Neural crest cell (in vitro differentiated cells): ENCODE data around the gene STT3B. TPM values are rescaled to one million over a fixed set of nuclear protein-coding genes. Genes with fewer than 3 reads are reported as not detected.

Experiments used
- DNase-seq: peaks from one replicate; pipeline ENCODE4 v3.0.0; 2021; ENCODE audit warnings: low read depth, mixed read lengths, low spot score
- H3K27ac Mint-ChIP-seq: one replicate; pipeline ENCODE4 v1.8.0; 2021; ENCODE audit warnings: mild to moderate bottlenecking, mixed read lengths; ENCODE audit not compliant: unreplicated experiment
- H3K27me3 Mint-ChIP-seq: 2 replicates; pipeline ENCODE4 v1.8.0; 2021; ENCODE audit warnings: low read depth, mild to moderate bottlenecking, mixed read lengths
- H3K36me3 Mint-ChIP-seq: 2 replicates; pipeline ENCODE4 v1.8.0; 2021; ENCODE audit warnings: low read depth, mild to moderate bottlenecking, mixed read lengths
- H3K4me1 Mint-ChIP-seq: 2 replicates; pipeline ENCODE4 v1.8.0; 2021; ENCODE audit warnings: mixed read lengths
- H3K4me3 Mint-ChIP-seq: one replicate; pipeline ENCODE4 v1.8.0; 2021; ENCODE audit warnings: mild to moderate bottlenecking, mixed read lengths
- H3K9me3 Mint-ChIP-seq: 2 replicates; pipeline ENCODE4 v1.8.0; 2021; ENCODE audit warnings: mixed read lengths
- total RNA-seq: library from RNA; stranded (reverse); gene quantifications from 2 replicates; pipeline ENCODE4 v1.2.1, GENCODE V29; 2021
- TF ChIP-seq, protein P1 (sequence below): fragments of 200-600 bp; sonication (generic); conservative IDR thresholded peaks from 2 replicates; pipeline ENCODE4 v1.5.0; 2021; ENCODE audit warnings: antibody characterized with exemption, mild to moderate bottlenecking

The STT3B gene
- total RNA-seq, 1 donor from 2014 or later = 116 TPM

DNA sequence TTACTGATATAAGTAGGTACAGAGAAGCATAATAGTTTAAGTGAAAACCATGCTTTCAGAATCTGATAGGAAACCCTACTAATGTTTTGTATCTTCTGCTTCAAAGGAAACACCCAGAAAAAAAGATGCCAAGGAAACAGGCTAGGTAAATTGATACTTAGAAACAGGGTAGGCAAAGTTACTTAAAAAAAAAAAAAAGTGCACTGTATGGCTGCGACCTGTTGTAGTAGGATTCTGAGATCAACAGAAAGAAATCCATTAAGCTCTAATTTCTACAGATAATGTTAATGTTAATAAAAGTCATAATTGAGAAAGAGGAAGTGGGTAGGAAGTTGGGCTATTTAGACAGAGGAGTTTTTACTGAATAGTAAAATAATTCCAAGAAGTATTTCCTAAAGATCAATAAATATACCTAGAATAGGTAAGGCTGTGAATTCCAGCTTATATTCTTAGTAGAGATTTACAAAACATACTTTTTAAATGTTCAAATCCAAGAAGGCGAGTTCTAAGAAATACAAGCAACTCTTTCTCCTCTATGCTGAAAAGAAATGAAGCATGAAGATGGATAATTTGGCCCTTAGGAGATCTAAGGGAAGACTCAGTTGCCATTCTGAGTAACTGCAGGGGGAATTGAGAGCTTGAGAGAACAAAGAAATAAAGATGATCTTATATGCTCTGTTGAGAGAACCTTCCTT is 24.1 kb upstream of the STT3B start:
- DNase-seq = no peak
- Mint-ChIP-seq H3K36me3 (no peaks in the 10 kb centered on the region), H3K27ac (no peak overlapping the region), H3K9me3 (peaks cover 3% of the 10 kb centered on the region), H3K4me3 (no peak overlapping the region), H3K4me1 (peaks cover 12% of the 10 kb centered on the region), H3K27me3 (no peaks in the 10 kb centered on the region)
- TF ChIP-seq, protein P1, sequence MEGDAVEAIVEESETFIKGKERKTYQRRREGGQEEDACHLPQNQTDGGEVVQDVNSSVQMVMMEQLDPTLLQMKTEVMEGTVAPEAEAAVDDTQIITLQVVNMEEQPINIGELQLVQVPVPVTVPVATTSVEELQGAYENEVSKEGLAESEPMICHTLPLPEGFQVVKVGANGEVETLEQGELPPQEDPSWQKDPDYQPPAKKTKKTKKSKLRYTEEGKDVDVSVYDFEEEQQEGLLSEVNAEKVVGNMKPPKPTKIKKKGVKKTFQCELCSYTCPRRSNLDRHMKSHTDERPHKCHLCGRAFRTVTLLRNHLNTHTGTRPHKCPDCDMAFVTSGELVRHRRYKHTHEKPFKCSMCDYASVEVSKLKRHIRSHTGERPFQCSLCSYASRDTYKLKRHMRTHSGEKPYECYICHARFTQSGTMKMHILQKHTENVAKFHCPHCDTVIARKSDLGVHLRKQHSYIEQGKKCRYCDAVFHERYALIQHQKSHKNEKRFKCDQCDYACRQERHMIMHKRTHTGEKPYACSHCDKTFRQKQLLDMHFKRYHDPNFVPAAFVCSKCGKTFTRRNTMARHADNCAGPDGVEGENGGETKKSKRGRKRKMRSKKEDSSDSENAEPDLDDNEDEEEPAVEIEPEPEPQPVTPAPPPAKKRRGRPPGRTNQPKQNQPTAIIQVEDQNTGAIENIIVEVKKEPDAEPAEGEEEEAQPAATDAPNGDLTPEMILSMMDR = no peak

DNA sequence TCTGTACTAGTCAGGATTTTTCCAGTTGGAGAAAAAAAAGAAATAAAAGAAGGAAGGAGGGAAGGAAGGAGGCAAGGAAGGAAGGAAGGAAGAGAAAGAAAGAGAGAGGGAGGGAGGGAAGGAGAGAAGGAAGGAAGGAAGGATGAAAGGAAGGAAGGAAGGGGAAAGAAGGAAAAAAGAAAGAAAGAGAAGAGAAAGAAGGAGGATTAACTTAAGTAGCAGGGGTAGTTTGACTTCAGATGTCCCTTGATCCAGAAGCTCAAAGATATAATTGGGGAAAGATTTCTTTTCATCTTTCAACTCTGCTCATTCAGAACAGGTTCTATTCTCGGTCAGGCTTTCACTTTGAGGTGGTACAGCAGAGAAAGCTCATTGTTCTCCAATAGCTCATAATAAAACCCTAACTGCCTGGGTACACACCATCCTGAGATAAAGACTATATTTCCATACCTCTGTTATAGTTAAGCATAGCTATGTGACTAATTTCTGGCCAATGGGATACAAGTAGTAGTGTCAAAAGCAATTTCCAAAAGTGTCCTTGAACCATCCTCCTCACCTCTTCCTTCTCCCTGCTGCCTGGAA is 23.5 kb upstream of the STT3B start:
- TF ChIP-seq, protein P1 = no peak
- no peaks in the 10 kb centered on the region for H3K27me3 Mint-ChIP-seq
- DNase-seq = no peak
- no peak overlapping the region for H3K4me3 Mint-ChIP-seq
- H3K9me3 Mint-ChIP-seq = peaks cover 3% of the 10 kb centered on the region
- peaks cover 12% of the 10 kb centered on the region for H3K4me1 Mint-ChIP-seq
- H3K27ac Mint-ChIP-seq = no peak overlapping the region
- H3K36me3 Mint-ChIP-seq = no peaks in the 10 kb centered on the region

GRCh38 chr3:31514570-31514969 is 18.2 kb upstream of the STT3B start:
- Mint-ChIP-seq H3K36me3 (no peaks in the 10 kb centered on the region), H3K27ac (no peak overlapping the region), H3K9me3 (peaks cover 3% of the 10 kb centered on the region), H3K4me3 (no peak overlapping the region), H3K4me1 (no peaks in the 10 kb centered on the region), H3K27me3 (no peaks in the 10 kb centered on the region)
- no peak for DNase-seq
- TF ChIP-seq, protein P1 = no peak

- TF ChIP-seq, protein P1 = no peak
- Mint-ChIP-seq H3K27me3 (no peaks in the 10 kb centered on the region), H3K4me3 (no peak overlapping the region), H3K4me1 (no peaks in the 10 kb centered on the region), H3K36me3 (no peaks in the 10 kb centered on the region), H3K9me3 (peaks cover 3% of the 10 kb centered on the region), H3K27ac (no peak overlapping the region)
- DNase-seq = no peak
Observed at GRCh38 chr3:31515486-31516284, 17.0 kb upstream of the STT3B start.

GRCh38 chr3:31516757-31517156 is 16.0 kb upstream of the STT3B start:
- Mint-ChIP-seq H3K36me3 (no peaks in the 10 kb centered on the region), H3K4me1 (no peaks in the 10 kb centered on the region), H3K4me3 (no peak overlapping the region), H3K27me3 (no peaks in the 10 kb centered on the region), H3K27ac (no peak overlapping the region), H3K9me3 (peaks cover 3% of the 10 kb centered on the region)
- TF ChIP-seq, protein P1 = no peak
- DNase-seq = no peak
